KMS-11 (cell line): Measurements from ENCODE around the gene RNF11.

Experiments
- H2AFZ ChIP-seq: fragments of 200-600 bp; sonication (generic); 2 replicates; pipeline ENCODE4 v1.6.1; 2016; ENCODE audit warnings: antibody characterized with exemption, mixed run types, low read depth
- H3K27ac ChIP-seq: fragments of 200-600 bp; sonication (generic); 2 replicates; pipeline ENCODE4 v1.6.1; 2016; ENCODE audit warnings: mild to moderate bottlenecking, mixed run types
- H3K27me3 ChIP-seq: fragments of 200-600 bp; sonication (generic); 2 replicates; pipeline ENCODE4 v1.6.1; 2017; ENCODE audit warnings: mild to moderate bottlenecking, low read depth, mixed run types, moderate library complexity; ENCODE audit not compliant: insufficient read depth
- H3K36me3 ChIP-seq: fragments of 200-600 bp; sonication (generic); 2 replicates; pipeline ENCODE4 v1.6.1; 2017; ENCODE audit warnings: mild to moderate bottlenecking, mixed run types; ENCODE audit not compliant: insufficient read depth
- H3K4me1 ChIP-seq: fragments of 200-600 bp; sonication (generic); 2 replicates; pipeline ENCODE4 v1.6.1; 2016; ENCODE audit warnings: mild to moderate bottlenecking, low read depth, mixed run types; ENCODE audit not compliant: poor library complexity, severe bottlenecking
- H3K4me2 ChIP-seq: fragments of 200-600 bp; sonication (generic); 2 replicates; pipeline ENCODE4 v1.7.0; 2016; ENCODE audit warnings: mild to moderate bottlenecking, mixed run types
- H3K4me3 ChIP-seq: fragments of 200-600 bp; sonication (generic); IDR thresholded peaks from 2 replicates; pipeline ENCODE4 v1.6.1; 2017; ENCODE audit warnings: low read depth, low read length, mixed read lengths; ENCODE audit not compliant: insufficient read depth
- H3K79me2 ChIP-seq: fragments of 200-600 bp; sonication (generic); 2 replicates; pipeline ENCODE4 v1.6.1; 2016; ENCODE audit warnings: low read depth, mixed run types; ENCODE audit not compliant: insufficient read depth
- H3K9ac ChIP-seq: fragments of 200-600 bp; sonication (generic); 2 replicates; pipeline ENCODE4 v1.6.1; 2016; ENCODE audit warnings: mild to moderate bottlenecking, mixed run types
- H4K20me1 ChIP-seq: fragments of 200-600 bp; sonication (generic); 2 replicates; pipeline ENCODE4 v1.6.1; 2016; ENCODE audit warnings: mild to moderate bottlenecking, mixed run types; ENCODE audit not compliant: insufficient read depth
- CTCF ChIP-seq: fragments of 200-600 bp; sonication (generic); conservative IDR thresholded peaks from 2 replicates; pipeline ENCODE4 v1.6.1; 2017; ENCODE audit warnings: low read depth, mild to moderate bottlenecking, antibody characterized with exemption, low read length, moderate library complexity, mixed read lengths

Gene RNF11

GRCh38 chr1:51309291-51309690 lies 73.2 kb downstream of the RNF11 start:
- TF ChIP-seq CTCF, result no peak
- no peak overlapping the region for H3K27ac ChIP-seq
- H4K20me1 ChIP-seq, result no peaks in the 10 kb centered on the region
- H3K9ac ChIP-seq, result no peak overlapping the region
- no peak overlapping the region for H3K4me3 ChIP-seq
- no peaks in the 10 kb centered on the region for H3K79me2 ChIP-seq
- H3K27me3 ChIP-seq, result no peaks in the 10 kb centered on the region
- no peak overlapping the region for H3K4me2 ChIP-seq
- H3K4me1 ChIP-seq, result no peaks in the 10 kb centered on the region
- H3K36me3 ChIP-seq, result no peaks in the 10 kb centered on the region
- H2AFZ ChIP-seq, result no peak overlapping the region

DNA sequence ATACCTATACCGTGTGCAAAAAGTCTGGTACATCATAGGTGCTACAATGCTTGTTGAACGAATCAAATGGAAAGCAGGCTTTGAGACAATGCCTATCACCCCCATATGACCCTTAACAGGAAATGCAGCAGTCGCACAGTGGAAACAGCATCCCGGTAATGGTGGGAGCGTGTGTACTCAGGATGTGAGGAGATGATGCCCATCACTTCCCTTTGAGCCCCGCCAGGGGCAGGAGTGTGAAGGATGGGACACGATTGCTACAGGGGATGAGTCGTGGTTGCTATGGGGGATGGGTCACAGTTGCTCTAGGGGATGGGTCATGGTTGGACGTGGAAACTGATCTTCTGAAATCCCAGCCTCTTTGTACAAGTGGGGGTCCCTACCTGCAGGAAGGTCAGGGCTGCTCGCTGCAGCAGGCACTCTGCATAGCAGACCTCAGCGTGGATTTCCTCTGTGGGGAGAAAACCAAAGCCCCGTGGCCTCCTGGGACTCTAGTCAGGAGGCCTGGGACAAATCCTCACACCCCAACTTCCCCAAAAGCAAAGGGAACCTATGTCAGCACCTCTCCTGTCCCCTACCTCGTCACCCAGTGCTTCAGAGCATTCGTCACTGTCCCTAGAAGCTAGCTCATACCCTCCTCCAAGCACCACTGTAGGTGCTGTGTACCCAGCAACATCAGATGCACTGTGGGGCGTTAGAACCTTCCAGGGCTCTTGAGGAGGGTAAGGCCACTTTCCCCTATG lies 75.0 kb downstream of the RNF11 start:
- no peak for TF ChIP-seq CTCF
- Histone ChIP-seq H3K27ac (no peak overlapping the region), H2AFZ (no peak overlapping the region), H3K9ac (no peak overlapping the region), H3K4me2 (no peak overlapping the region), H4K20me1 (no peaks in the 10 kb centered on the region), H3K36me3 (no peaks in the 10 kb centered on the region), H3K4me3 (no peak overlapping the region), H3K27me3 (no peaks in the 10 kb centered on the region), H3K79me2 (no peaks in the 10 kb centered on the region), H3K4me1 (no peaks in the 10 kb centered on the region)

DNA sequence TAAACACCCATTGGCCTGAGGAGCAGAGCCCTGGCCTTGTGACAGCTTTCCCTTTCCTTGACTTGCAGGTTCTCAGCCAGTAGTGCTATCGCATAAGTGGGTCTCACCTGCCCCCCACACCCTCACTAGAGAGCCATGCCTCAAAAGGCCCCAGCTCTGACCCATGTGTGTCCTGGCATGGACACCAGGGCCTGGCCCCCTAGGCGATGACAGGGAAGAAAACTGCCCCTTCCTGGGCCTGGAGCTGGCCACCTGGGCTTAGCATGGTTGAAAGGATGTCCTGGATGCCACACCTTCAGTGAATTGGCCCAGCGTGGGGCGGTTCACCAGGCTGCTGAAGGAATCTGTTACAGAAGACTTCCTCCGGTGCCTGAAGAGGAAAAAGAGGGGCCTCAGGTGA lies 75.8 kb downstream of the RNF11 start:
- no peak overlapping the region for H2AFZ ChIP-seq
- no peaks in the 10 kb centered on the region for H3K79me2 ChIP-seq
- no peak overlapping the region for H3K9ac ChIP-seq
- no peaks in the 10 kb centered on the region for H3K4me1 ChIP-seq
- H3K27ac ChIP-seq, result no peak overlapping the region
- no peak overlapping the region for H3K4me2 ChIP-seq
- no peaks in the 10 kb centered on the region for H3K27me3 ChIP-seq
- H4K20me1 ChIP-seq, result no peaks in the 10 kb centered on the region
- H3K4me3 ChIP-seq, result no peak overlapping the region
- no peaks in the 10 kb centered on the region for H3K36me3 ChIP-seq
- no peak for TF ChIP-seq CTCF

DNA sequence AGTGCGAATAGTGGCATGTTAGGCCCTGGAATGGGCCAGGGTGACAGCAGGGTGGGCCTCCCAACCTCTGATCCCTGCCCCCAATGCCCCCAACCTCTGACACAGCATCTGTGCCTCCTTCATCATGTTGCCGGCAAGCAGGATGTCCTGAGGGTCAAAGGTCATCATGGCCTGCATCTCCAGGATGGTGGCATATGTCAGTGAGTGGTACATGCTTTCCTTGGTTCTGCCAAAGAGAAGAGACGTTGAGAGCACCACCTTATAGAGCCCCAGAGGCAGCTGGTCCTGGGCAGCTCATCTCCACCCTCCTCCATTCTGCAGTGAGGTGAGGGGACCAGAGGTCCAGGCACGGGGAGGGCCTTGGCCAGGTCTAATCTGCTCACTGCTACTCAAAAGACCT lies 76.6 kb downstream of the RNF11 start:
- Histone ChIP-seq H3K4me3 (no peak overlapping the region), H3K79me2 (no peaks in the 10 kb centered on the region), H3K27ac (no peak overlapping the region), H3K36me3 (no peaks in the 10 kb centered on the region), H4K20me1 (no peaks in the 10 kb centered on the region), H3K4me1 (no peaks in the 10 kb centered on the region), H3K9ac (no peak overlapping the region), H3K4me2 (no peak overlapping the region), H2AFZ (no peak overlapping the region), H3K27me3 (no peaks in the 10 kb centered on the region)
- no peak for TF ChIP-seq CTCF
